Suprapubic skin (tissue), 3 donors: ENCODE data around the gene PLS1.

Experiments
- POLR2A ChIP-seq, 2 donors: fragments of 450-650 bp; IDR thresholded peaks; one replicate each; pipeline ENCODE4 v1.6.1; 2017; ENCODE audit warnings: antibody characterized with exemption in 2 of 2, mild to moderate bottlenecking in 2 of 2, moderate library complexity in 2 of 2
- TF ChIP-seq, protein P1 (sequence below), 2 donors: fragments of 200-600 bp in 1 of 2; fragments of 450-650 bp in 1 of 2; sonication (generic) in 1 of 2; IDR thresholded peaks; one replicate each; pipeline ENCODE4 v1.5.1; 2016 to 2019; ENCODE audit warnings: antibody characterized with exemption in 2 of 2, mild to moderate bottlenecking in 1 of 2, moderate library complexity in 1 of 2

DNA sequence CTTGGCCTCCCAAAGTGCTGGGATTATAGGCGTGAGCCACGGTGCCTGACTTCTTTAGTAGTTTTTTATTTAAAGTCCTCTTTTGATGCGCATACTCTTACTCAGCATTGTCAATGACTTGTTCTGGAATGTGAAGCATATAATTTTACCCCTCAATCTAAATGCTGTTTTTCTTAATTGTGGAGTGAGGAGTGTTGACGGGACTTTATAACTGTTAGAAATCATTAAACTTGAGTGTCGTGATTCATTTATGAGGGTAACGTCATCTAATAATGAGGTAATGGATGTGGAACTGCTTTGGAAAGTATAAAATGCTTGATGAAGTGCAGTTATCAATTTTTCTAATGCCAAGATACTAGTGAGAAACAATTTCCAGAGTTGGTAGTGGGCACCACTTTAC, 48.3 kb downstream of the PLS1 start:
- TF ChIP-seq, protein P1, sequence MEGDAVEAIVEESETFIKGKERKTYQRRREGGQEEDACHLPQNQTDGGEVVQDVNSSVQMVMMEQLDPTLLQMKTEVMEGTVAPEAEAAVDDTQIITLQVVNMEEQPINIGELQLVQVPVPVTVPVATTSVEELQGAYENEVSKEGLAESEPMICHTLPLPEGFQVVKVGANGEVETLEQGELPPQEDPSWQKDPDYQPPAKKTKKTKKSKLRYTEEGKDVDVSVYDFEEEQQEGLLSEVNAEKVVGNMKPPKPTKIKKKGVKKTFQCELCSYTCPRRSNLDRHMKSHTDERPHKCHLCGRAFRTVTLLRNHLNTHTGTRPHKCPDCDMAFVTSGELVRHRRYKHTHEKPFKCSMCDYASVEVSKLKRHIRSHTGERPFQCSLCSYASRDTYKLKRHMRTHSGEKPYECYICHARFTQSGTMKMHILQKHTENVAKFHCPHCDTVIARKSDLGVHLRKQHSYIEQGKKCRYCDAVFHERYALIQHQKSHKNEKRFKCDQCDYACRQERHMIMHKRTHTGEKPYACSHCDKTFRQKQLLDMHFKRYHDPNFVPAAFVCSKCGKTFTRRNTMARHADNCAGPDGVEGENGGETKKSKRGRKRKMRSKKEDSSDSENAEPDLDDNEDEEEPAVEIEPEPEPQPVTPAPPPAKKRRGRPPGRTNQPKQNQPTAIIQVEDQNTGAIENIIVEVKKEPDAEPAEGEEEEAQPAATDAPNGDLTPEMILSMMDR (IDR thresholded peaks at IDR 0.05) = no peak
- TF ChIP-seq POLR2A (IDR thresholded peaks at IDR 0.05) = no peak
